GM19467 (cell line): Measurements from ENCODE around the gene GRPR.
"Not testable (repeated sequence)": the region's sequence is repeated elsewhere in the genome, so short reads cannot be mapped to it uniquely, and the experiment has no call there.

ENCODE experiments used
- ATAC-seq: cut with Tn5 transposase; IDR thresholded peaks from one replicate; pipeline ENCODE4 v1.9.1; 2021; ENCODE audit warnings: mild to moderate bottlenecking, moderate library complexity; ENCODE audit not compliant: unreplicated experiment

Gene GRPR

DNA sequence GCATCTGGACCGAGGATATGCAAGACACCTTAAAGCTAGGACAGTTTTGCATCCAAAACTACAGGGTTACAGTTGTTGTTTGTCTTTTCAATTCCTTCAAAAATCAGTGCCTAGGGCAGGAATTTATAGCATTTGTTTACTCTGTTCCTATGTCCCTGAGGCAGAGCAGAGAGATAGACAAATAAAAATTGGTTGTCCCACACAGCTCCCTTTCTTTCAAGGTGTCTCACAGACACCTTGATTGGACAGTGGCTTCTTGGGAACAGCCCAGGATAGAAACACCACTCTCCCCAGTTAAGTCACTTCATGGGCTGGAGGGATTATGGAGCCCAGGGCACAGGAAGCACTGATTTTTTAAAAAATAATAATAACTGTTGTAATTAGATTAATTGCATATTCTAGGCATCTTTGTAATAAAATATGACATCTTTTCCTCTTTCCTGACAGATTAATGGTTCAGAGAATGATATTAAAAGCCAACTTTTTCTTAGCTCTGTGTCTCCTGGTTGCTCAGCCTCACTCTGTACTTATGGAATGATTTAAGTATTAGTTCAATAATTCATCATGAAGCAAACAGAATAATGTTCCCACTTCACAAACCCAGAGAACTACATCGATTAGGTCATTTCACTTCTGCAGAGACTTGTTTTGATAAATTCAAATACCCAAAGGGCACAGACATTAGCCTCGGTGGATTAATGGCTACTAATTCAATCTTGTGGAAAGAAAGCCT is 52.1 kb downstream of the GRPR start:
- no peak for ATAC-seq

GRCh38 chrX:16177260-16177659 is 53.9 kb downstream of the GRPR start:
- no peak for ATAC-seq

- ATAC-seq, result not testable (repeated sequence)
These were observed 60.5 kb downstream of the GRPR start for GRCh38 chrX:16183843-16184242.

DNA sequence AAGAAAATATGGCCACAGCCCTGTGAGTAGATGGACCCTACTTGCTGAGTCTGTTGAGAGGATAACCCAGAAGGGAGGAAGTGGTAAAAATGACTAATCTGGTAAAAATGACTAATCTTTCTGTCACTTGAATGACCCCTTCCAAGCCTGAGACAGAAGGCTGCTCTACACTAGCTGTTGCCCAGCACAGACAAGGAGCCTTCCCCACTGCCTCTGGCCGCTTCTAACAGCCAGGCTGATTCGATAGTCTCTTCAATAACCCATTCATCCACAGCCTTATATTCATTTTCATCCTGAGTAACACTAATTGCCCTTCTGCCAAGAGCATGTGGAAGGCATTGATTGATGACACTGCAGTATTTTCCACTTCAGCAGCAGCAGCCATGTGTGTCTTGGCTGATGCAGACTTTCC is 62.4 kb downstream of the GRPR start:
- ATAC-seq, result peak; percentile 95

- ATAC-seq, result no peak
These were observed 63.1 kb downstream of the GRPR start for GRCh38 chrX:16186380-16187007.

GRCh38 chrX:16187024-16187760 is 63.8 kb downstream of the GRPR start:
- no peak for ATAC-seq

GRCh38 chrX:16188687-16189086 is 65.3 kb downstream of the GRPR start:
- ATAC-seq, result no peak

DNA sequence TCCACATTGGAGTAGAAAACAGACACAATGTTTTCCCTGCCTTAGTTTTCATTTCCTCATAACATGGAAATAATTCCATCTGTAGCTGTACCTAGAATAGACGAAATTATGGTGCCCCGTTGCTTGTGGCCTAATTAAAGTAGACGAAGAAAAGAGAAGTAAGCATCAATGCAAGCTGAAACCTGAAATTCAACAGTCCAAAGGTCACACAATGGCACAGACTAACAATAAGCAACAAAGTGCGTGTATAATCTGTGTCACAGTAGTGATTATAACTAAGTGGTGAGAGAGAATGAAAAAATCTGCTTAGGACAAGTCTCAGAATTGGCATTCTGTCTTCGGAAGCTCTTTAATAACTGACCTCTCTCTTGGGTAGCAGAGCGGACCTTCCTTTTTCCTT is 68.2 kb downstream of the GRPR start:
- no peak for ATAC-seq

GRCh38 chrX:16196829-16197228 is 73.5 kb downstream of the GRPR start:
- ATAC-seq, result no peak

DNA sequence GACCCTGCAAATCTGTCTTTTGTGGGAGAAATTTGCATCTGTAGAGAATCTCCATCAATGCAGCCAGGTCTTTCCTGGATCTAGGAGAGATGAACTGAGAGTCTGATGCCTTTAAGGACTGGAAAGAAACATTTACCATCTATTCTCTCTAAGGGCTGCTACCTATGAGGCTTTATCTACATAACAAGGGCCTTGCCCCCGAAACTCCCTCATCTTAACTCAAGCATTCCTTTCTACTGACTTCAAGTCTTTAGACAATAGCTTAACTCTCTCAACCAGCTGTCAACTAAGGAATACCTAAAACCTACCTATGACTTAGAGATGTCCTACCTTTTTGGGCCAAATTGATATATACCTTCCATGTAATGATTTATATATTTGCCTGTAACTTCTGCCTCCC is 76.0 kb downstream of the GRPR start:
- no peak for ATAC-seq

DNA sequence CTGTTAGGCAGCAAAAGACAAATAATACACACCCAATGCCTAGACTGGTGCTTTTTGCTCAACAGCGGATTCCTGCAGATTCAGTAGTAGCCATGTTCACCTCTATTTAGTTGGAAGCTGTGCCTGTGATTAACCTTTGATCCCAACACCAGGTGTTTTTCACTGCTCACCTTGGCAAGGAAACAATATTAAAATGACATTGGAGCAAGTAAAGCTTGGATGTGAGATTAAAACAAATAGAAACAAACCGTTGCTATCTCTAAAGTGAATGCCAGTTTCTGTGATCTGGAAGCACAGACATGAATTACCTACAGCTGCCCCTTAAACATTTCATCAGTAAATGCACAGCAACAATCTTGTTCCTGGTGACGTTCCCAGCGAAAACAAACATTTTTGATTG is 79.6 kb downstream of the GRPR start:
- ATAC-seq, result no peak
